ENCODE data around the gene RAB40C.

Gene RAB40C

DNA sequence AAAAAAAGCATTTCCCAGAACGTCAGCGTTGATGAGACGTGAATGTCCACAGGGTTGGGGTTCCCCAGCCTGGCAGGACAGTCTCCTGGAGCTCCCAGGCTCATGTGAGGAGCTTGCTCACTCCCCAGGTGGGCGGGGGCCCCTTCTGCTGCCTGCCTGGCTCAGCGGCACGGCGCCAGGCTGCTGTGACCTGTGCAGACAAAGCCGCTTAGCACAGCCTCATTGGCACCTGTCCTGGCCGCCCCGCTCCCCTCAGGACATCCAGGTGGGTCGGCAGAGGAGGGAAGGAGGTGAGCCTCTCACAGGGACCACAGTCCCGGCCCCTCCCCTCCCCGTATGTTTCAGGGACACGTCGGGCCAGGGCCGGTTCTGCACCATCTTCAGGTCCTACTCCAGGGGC is 28.0 kb downstream of the RAB40C start:
- no peak for DNase-seq (ENCODE audit: low spot score)

DNA sequence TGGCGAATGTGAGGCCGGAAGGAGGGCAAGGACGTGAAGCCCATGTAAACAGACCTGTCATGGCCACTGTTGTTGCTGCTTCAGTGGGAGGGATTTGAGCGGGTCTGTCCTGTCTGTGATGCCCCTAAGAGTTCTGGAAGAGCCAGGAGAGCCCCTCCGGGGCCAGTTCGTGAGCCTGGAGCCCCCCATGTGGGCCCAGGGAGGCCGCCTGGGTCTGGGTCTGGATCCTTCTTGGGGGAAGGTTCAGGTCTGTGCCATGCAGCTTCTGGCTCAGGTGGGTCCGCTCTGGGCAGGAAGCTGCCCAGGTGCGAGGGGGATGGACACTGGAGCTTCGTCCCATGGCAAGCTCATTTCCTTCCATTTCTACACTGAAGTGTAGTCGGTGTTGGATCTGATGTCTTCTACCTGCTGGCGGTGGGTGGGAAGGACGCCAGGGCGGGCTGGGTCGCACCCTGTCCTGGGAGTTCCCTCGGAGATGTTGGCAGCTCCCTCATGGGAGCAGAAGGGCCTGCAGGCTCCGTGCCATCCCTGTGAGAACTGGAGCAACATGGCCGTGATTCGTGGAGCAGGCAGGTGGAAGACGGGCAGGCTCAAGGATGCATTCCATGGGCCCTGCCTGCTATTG is 29.7 kb downstream of the RAB40C start:
- DNase-seq (ENCODE audit: low spot score), result no peak

DNA sequence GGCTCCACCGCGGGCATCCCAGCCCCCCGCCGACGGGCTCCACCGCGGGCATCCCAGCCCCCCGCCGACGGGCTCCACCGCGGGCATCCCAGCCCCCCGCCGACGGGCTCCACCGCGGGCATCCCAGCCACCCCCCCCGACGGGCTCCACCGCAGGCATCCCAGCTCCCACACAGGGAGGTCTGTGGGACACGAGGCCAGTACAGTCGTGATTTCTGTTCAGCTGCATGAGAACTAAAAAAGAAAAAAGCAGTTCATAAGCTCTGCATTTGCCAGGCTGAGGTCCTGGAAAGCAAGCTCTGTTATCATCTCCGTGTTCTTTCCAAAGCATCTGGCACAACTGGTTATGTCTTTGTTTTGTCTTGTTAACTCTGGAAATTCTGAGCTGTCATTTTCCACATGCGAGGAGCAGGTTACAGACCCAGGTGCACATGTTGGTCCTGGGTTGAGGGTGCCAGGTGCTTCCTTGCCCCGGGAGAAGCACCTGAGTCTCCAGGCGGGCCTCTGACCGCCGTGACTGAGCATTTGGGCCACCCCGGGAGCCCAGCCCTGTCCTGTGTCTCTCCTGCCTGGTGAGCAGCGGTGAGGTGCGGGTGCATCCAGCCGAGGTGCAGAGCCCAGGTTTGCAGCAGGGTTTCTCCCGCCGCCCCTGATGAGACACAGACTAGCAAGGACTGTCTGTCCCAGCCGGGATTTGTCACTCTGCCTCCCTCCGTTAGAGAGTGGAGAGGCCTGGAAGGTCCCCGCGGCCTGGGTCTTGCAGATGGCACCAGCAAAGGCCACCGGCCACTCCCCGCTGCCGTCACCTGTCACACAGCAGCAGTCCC is 31.0 kb downstream of the RAB40C start:
- no peak for DNase-seq (ENCODE audit: low spot score)

- no peak for DNase-seq (ENCODE audit: low spot score)
Observed at GRCh38 chr16:621526-622105, 31.8 kb downstream of the RAB40C start.

DNA sequence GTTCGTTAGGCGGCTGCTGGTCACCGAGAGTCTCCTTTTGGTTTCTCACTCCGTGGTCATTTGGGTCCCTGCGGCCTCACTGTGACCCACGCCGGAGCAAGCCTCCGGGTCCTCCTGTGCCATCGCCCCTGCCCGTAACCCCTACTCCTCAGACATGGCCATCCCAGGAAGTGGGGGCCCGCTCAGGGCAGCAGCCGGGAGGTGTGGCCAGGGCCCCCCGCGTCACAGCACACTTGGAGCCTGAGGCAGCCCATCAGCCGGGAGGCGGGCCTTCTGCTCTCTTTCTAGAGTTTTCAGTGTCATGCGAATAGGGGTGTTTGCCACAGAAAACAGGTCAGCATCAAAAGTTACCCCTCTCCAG is 33.0 kb downstream of the RAB40C start:
- no peak for DNase-seq (ENCODE audit: low spot score)

DNA sequence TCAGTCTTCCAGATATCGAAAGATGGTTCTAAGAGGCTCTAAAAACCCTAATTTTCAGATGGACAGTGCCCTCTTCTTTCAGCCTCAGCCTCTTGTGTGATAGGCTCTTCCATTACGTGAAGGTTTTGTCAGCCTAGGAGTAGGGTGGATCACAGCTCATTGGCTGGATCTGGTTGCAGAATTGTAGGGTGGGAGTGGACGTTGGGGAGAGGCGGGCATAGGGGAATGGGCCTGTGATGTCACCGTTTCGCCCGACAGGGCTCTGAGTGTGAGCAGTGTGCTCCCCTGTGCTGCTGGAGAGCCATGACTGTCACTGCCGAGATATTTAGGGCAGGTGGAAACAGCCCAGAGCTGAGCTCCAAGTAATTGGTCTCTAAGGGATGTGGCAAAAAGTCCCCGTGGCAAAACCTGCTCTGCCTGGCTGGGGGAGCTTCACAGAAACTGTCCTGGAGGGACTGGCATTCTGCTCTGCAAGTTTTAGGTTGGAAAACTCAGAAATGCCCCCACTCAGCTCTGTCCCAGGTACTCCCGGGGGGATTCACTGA is 34.7 kb downstream of the RAB40C start:
- DNase-seq (ENCODE audit: low spot score), result no peak

GRCh38 chr16:625117-625976 is 35.5 kb downstream of the RAB40C start:
- no peak for DNase-seq (ENCODE audit: low spot score)

DNA sequence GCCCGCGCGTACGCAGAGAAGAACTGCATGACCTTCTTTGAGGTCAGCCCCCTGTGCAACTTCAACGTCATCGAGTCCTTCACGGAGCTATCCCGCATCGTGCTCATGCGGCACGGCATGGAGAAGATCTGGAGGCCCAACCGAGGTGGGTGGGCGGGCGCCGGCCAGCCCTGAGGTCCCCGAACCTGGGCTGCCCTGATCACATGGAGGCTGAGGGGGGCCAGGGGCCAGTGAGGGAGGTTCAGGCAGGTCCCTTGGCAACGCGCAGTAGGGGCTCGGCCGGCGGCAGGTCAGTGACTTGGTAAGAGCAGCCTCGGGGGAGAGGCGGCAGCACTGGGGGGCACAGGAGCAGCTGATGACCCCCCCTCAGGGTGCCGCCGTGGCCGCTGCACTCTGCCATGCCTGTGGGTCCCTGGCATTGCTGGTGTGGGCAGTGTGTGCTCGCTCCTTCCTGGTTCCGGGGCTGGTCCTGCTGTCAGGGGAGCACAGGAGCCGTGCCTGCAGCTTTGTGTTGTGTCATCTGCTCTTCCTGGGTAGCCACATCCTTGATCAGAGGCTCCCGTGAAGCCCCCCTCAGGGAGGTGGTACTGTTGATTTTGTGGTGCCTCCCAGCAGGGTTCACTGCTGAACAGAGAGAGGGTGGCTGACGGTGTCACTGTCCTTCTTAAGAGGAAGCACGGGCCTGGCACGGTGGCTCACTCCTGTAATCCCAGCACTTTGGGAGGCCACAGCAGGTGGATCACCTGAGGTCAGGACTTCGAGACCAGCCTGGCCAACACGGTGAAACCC is 36.3 kb downstream of the RAB40C start:
- DNase-seq (ENCODE audit: low spot score), result no peak

- no peak for DNase-seq (ENCODE audit: low spot score)
Observed at GRCh38 chr16:626787-627453, 37.1 kb downstream of the RAB40C start.

DNA sequence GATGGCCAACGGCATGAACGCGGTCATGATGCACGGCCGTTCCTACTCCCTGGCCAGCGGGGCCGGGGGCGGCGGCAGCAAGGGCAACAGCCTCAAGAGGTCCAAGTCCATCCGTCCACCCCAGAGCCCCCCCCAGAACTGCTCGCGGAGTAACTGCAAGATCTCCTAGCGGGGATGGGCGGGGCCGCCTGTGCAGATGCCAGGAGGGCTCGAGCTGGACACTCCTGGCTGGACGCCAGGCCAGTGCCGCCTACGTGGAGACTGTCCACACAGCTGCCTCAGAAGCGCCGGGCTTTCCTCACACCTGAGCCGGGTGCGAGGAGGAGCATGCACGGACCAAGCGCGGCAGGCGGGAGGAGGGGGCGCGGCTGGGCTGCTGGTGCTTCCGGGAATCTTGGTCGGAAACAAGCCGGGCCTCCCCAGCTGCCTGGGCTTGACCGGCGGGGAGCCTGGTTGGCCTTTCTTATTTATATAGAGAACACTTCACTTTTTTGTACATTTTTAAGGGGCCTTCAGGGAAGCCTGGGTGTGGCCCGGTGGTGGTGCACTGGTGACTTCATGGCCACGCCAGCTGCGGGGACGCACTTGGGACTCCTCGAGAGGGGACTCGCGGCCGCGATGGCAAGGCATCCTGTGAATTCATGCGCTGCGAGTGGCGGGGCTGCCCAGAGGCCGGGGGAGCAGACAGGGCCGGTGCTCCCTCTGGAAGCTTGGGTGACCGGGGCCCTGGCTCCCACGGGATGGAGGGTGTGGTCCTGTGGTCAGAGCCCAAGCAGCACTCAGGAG is 37.8 kb downstream of the RAB40C start:
- no peak for DNase-seq (ENCODE audit: low spot score)

- DNase-seq (ENCODE audit: low spot score), result no peak
Observed at GRCh38 chr16:628321-629061, 38.6 kb downstream of the RAB40C start.

GRCh38 chr16:629185-629832 is 39.4 kb downstream of the RAB40C start:
- no peak for DNase-seq (ENCODE audit: low spot score)

- DNase-seq (ENCODE audit: low spot score), result no peak
Observed at GRCh38 chr16:629833-630248, 40.0 kb downstream of the RAB40C start.

- DNase-seq (ENCODE audit: low spot score), result no peak
Observed at GRCh38 chr16:630249-630814, 40.5 kb downstream of the RAB40C start.

- no peak for DNase-seq (ENCODE audit: low spot score)
Observed at GRCh38 chr16:630815-631405, 41.0 kb downstream of the RAB40C start, which contains the start of gene WFIKKN1. TSS of gene WFIKKN1 (plus strand) at chr16:630985. CDS start at chr16:631254, 269 bp downstream.

DNA sequence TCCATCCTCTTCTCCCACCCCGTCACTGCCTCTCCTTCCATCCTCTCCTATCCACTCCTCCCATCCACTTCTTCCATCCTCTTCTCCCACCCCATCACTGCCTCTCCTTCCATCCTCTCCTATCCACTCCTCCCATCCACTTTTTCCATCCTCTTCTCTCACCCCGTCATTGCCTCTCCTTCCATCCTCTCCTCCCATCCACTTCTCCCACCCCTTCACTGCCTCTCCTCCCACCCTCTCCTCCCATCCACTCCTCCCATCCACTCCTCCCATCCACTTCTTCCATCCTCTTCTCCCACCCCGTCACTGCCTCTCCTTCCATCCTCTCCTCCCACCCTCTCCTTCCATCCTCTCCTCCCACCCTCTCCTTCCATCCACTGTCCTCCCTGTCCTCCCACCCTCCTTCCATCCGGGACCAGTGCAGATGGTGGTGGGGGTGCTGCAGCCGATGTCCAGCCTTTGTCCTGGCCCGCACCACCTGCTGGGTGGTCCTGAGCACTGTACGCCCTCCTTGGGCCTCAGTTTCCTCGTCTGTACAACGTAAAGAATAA is 42.0 kb downstream of the RAB40C start:
- no peak for DNase-seq (ENCODE audit: low spot score)

- DNase-seq (ENCODE audit: low spot score), result no peak
Observed at GRCh38 chr16:632486-633335, 42.8 kb downstream of the RAB40C start.

Measured in HuH-7.5 (cell line).